OCI-LY3 (cell line): ENCODE results near the gene ISLR.

Experiments
- H2AFZ ChIP-seq: fragments of 200-600, 300-600 bp; shearing (Covaris generic); 2 replicates; pipeline ENCODE4 v1.6.0; 2014; ENCODE audit warnings: antibody characterized with exemption, low read depth, low read length
- H3K27ac ChIP-seq: fragments of 200-600, 300-600 bp; sonication (generic); 2 replicates; pipeline ENCODE4 v1.5.1; 2014; ENCODE audit warnings: mild to moderate bottlenecking, low read length, moderate library complexity, mixed read lengths
- H3K27me3 ChIP-seq: fragments of 200-600, 300-600 bp; sonication (generic); 2 replicates; pipeline ENCODE4 v1.6.1; 2014; ENCODE audit warnings: low read depth, low read length, mixed read lengths
- H3K36me3 ChIP-seq: fragments of 200-600, 300-600 bp; sonication (generic); replicated peaks from 2 replicates; pipeline ENCODE3; 2014; ENCODE audit warnings: low read depth, low read length, mixed read lengths
- H3K4me1 ChIP-seq: fragments of 300-600, 200-600 bp; sonication (generic); 2 replicates; pipeline ENCODE4 v1.6.1; 2014; ENCODE audit warnings: low read length, mixed read lengths
- H3K4me2 ChIP-seq: fragments of 200-600, 300-600 bp; sonication (generic); 2 replicates; pipeline ENCODE4 v1.6.1; 2014; ENCODE audit warnings: low read length, mixed read lengths
- H3K4me3 ChIP-seq: fragments of 300-600, 200-600 bp; sonication (generic); 2 replicates; pipeline ENCODE4 v1.5.1; 2014; ENCODE audit warnings: antibody characterized with exemption, mild to moderate bottlenecking, low read length, moderate library complexity
- H3K79me2 ChIP-seq: fragments of 300-600, 200-600 bp; shearing (Covaris generic); 2 replicates; pipeline ENCODE4 v1.6.1; 2014; ENCODE audit warnings: mild to moderate bottlenecking, low read length, mixed read lengths
- H3K9ac ChIP-seq: fragments of 300-600, 200-600 bp; shearing (Covaris generic); 2 replicates; pipeline ENCODE4 v1.6.0; 2014; ENCODE audit warnings: mild to moderate bottlenecking, low read length, moderate library complexity
- H3K9me3 ChIP-seq: fragments of 200-600, 300-600 bp; shearing (Covaris generic); 2 replicates; pipeline ENCODE4 v1.6.1; 2014; ENCODE audit warnings: low read length, mixed read lengths; ENCODE audit not compliant: insufficient read depth
- H4K20me1 ChIP-seq: fragments of 200-600, 300-600 bp; sonication (generic); 2 replicates; pipeline ENCODE4 v1.6.1; 2016; ENCODE audit warnings: low read length, mixed read lengths; ENCODE audit not compliant: insufficient read depth
- EZH2phosphoT487 ChIP-seq: fragments of 200-600 bp; shearing (Covaris generic); IDR thresholded peaks from 2 replicates; pipeline ENCODE4 v1.6.1; 2018; ENCODE audit warnings: antibody characterized with exemption, mixed run types, low read depth
- TF ChIP-seq, protein P1 (sequence below): fragments of 200-600, 300-600 bp; sonication (generic); IDR thresholded peaks from 2 replicates; pipeline ENCODE4 v1.5.1; 2014; ENCODE audit warnings: antibody characterized with exemption, low read length, low read depth

Gene ISLR

DNA sequence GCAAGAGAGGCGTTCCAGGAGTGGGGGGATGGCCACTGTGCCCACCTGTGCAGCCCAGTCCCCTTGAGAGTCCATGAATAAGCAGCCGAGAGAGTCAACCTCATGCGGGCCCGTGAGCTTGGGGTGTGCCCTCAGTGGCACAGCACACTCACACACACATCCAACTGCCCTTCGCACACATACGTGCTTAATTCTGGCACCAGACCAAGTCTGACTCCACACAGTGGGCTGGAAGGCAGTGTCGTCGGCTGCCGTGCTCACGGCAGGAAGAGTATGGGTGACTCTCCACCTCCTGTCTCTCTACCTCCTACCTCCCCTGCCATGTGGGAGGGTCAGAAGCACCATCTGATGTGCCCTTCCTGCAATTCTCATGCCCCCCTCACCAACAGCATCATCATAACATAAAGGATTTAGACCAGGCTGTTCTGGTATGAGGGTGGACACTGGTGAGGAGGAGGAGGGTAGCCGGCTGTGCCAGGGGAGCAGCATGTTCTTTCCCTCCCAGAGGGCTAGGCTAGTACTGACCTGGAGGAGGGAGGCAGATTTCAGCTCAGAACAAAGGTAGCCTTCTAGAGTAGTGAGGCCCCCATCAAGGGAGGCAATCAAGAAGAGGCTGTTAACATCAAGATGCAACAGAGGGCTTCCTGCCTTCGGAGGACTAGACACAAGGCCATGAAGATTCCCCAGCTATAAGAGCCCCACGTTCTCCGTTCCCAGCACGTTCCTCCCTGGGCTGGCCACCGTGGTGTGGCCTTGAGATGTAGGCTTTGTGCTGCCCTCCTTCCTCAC is 34.3 kb downstream of the ISLR start:
- Histone ChIP-seq H3K27ac (no peak overlapping the region), H3K9me3 (no peaks in the 10 kb centered on the region), H3K4me1 (no peaks in the 10 kb centered on the region), H2AFZ (no peak overlapping the region), H4K20me1 (no peaks in the 10 kb centered on the region), H3K79me2 (no peaks in the 10 kb centered on the region), H3K4me3 (no peak overlapping the region), H3K36me3 (no peaks in the 10 kb centered on the region), H3K4me2 (no peak overlapping the region), H3K9ac (no peak overlapping the region), H3K27me3 (peaks cover 17% of the 10 kb centered on the region)
- no peak for TF ChIP-seq EZH2phosphoT487
- TF ChIP-seq, protein P1, sequence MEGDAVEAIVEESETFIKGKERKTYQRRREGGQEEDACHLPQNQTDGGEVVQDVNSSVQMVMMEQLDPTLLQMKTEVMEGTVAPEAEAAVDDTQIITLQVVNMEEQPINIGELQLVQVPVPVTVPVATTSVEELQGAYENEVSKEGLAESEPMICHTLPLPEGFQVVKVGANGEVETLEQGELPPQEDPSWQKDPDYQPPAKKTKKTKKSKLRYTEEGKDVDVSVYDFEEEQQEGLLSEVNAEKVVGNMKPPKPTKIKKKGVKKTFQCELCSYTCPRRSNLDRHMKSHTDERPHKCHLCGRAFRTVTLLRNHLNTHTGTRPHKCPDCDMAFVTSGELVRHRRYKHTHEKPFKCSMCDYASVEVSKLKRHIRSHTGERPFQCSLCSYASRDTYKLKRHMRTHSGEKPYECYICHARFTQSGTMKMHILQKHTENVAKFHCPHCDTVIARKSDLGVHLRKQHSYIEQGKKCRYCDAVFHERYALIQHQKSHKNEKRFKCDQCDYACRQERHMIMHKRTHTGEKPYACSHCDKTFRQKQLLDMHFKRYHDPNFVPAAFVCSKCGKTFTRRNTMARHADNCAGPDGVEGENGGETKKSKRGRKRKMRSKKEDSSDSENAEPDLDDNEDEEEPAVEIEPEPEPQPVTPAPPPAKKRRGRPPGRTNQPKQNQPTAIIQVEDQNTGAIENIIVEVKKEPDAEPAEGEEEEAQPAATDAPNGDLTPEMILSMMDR: no peak

DNA sequence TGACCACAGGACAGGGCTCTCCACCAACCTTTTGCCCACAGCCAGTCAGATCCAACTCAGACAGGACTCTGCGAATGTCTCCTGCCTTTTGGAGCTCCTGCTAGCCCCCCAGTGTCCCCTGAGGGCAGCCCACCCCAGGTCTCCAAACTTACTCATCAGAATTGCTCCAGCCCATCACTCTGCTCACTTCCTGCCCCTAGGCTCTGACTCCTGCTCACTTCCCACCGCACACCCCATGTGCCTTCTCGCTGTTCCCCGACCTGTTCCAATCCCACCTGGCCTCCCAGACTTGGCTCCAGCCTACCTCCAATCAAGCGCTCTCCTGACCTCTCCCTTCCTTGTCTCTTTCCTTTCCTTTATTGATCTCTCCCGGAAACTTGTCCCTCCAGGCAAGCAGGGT is 35.0 kb downstream of the ISLR start:
- Histone ChIP-seq H3K27me3 (peaks cover 10% of the 10 kb centered on the region), H3K4me3 (no peak overlapping the region), H3K9ac (no peak overlapping the region), H3K9me3 (no peaks in the 10 kb centered on the region), H3K4me1 (no peaks in the 10 kb centered on the region), H3K4me2 (no peak overlapping the region), H3K36me3 (no peaks in the 10 kb centered on the region), H3K79me2 (no peaks in the 10 kb centered on the region), H2AFZ (no peak overlapping the region), H3K27ac (no peak overlapping the region), H4K20me1 (no peaks in the 10 kb centered on the region)
- no peak for TF ChIP-seq EZH2phosphoT487
- TF ChIP-seq, protein P1: no peak

DNA sequence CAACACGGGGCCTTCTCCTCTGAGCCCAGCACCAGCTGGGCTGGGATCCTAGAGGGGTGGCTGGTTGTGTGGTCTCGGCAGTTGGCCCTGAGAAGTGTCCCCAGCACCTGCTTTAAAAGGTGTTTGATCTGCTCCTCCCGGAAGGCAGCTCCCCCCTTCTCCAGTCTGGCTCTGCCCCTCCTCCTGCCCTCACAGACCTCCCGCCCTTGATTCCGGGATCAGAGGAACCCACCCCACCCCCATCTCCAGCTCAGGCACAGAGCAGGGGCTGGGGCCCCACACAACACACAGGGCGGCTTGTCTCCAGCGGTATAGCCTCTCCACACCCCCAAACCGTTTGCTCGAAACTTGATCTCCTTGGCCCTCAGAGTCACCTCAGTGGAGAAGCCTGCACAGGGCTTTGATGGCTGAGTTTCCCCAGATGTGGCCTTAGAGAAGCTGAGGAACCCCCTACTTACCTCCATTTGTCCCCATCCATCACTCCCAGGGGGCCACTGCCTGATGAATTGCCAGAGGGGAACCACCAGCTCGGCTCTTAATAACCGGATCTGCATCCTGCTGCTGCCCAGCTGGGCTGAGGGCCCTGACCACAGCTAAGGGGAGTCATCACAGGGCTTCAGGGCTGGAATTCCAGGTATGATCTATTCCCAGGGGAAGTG is 35.5 kb downstream of the ISLR start:
- no peaks in the 10 kb centered on the region for H3K4me1 ChIP-seq
- H2AFZ ChIP-seq: no peak overlapping the region
- no peak overlapping the region for H3K4me2 ChIP-seq
- no peak overlapping the region for H3K9ac ChIP-seq
- no peaks in the 10 kb centered on the region for H3K9me3 ChIP-seq
- no peaks in the 10 kb centered on the region for H3K79me2 ChIP-seq
- no peak overlapping the region for H3K4me3 ChIP-seq
- no peak overlapping the region for H3K27ac ChIP-seq
- no peaks in the 10 kb centered on the region for H4K20me1 ChIP-seq
- TF ChIP-seq EZH2phosphoT487: no peak
- TF ChIP-seq, protein P1: no peak
- no peaks in the 10 kb centered on the region for H3K36me3 ChIP-seq
- H3K27me3 ChIP-seq: peaks cover 5% of the 10 kb centered on the region

DNA sequence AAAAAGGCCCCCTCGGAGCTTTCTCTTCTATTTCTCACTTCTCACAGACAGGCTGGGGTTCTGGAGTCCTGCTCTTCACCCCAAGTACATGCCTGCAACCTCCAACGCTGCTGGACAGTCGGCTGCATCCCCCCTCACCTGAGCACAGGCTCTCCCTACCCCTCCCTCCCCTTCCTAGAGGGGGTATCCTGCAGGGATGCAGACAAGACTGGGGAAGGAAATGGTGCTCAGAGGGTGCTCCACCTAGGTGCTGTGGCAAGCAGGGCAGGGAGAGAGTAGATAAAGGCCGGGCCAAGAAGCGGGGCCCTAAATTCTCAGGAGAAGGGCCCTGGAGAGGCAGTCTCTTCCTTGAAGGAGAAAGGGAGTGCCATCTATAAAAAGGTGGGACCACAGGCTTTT is 36.0 kb downstream of the ISLR start:
- Histone ChIP-seq H4K20me1 (no peaks in the 10 kb centered on the region), H3K27ac (no peak overlapping the region), H2AFZ (no peak overlapping the region), H3K4me1 (no peaks in the 10 kb centered on the region), H3K36me3 (no peaks in the 10 kb centered on the region), H3K79me2 (no peaks in the 10 kb centered on the region), H3K9ac (no peak overlapping the region), H3K4me3 (no peak overlapping the region), H3K27me3 (peaks cover 6% of the 10 kb centered on the region), H3K9me3 (no peaks in the 10 kb centered on the region), H3K4me2 (no peak overlapping the region)
- TF ChIP-seq, protein P1: no peak
